CMK (cell line): ENCODE results near the gene GPR107.

Experiments used
- DNase-seq: peaks from one replicate; pipeline ENCODE4 v3.0.0-alpha.2; 2010; ENCODE audit warnings: low read depth

The GPR107 gene

GRCh38 chr9:130137081-130137640, 83.5 kb downstream of the GPR107 start:
- DNase-seq = no peak

GRCh38 chr9:130137641-130138081, 84.0 kb downstream of the GPR107 start:
- no peak for DNase-seq

- peak; percentile 49 for DNase-seq
Measured at GRCh38 chr9:130138171-130138653, 84.5 kb downstream of the GPR107 start.

GRCh38 chr9:130138791-130139190, 85.1 kb downstream of the GPR107 start:
- no peak for DNase-seq

GRCh38 chr9:130139251-130139650, 85.5 kb downstream of the GPR107 start:
- no peak for DNase-seq

GRCh38 chr9:130140706-130141105, 87.0 kb downstream of the GPR107 start:
- no peak for DNase-seq

GRCh38 chr9:130142056-130142455, 88.3 kb downstream of the GPR107 start:
- DNase-seq = no peak

- no peak for DNase-seq
Measured at GRCh38 chr9:130142641-130143040, 88.9 kb downstream of the GPR107 start.

GRCh38 chr9:130143279-130143893, 89.7 kb downstream of the GPR107 start:
- DNase-seq = no peak

- no peak for DNase-seq
Measured at GRCh38 chr9:130143958-130144366, 90.3 kb downstream of the GPR107 start.

- no peak for DNase-seq
Measured at GRCh38 chr9:130144703-130145102, 91.0 kb downstream of the GPR107 start.

GRCh38 chr9:130145658-130146057, 92.0 kb downstream of the GPR107 start:
- no peak for DNase-seq

DNA sequence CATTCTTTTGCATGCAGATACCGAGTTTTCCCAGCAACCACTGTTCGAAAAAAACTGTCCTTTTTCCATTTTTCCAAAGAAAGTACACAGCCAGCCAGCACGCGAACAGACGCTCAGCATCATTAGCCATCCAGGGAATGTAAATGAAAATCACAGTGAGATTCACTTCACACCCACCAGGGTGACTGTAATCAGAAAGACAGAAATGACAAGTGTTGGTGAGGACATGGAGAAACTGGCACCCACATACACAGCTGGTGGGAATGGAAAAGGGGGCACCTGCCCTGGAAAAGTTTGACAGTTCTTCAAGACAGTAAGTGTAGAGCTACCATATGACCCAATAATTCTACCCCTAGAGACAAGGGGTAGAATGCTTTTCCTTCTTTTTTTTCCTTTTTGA, 93.5 kb downstream of the GPR107 start:
- DNase-seq = no peak

- DNase-seq = no peak
Measured at GRCh38 chr9:130147910-130148309, 94.2 kb downstream of the GPR107 start.

- DNase-seq = no peak
Measured at GRCh38 chr9:130149031-130149430, 95.3 kb downstream of the GPR107 start.

- no peak for DNase-seq
Measured at GRCh38 chr9:130149654-130150286, 96.1 kb downstream of the GPR107 start.

- DNase-seq = no peak
Measured at GRCh38 chr9:130150779-130151382, 97.2 kb downstream of the GPR107 start.

DNA sequence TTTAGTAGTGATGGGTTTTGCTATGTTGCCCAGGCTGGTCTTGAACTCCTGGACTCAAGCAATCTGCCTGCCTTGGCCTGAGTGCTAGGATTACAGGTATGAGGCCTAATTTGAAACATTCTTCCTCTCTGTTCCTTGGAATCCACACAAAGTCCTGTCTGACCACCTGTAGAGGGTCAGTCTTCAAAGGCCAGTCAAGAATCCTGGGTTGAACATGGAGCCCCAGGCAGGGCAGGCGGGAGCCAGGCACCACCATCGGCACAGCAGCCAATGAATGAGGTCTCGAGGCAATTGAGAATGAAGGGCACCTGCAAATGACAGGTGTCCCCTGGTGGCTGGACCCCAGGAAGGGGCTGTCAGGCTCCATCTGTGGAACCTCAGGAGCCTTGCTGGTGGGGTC, 101.1 kb downstream of the GPR107 start:
- DNase-seq = no peak

GRCh38 chr9:130155647-130156046, 101.9 kb downstream of the GPR107 start:
- DNase-seq = no peak

DNA sequence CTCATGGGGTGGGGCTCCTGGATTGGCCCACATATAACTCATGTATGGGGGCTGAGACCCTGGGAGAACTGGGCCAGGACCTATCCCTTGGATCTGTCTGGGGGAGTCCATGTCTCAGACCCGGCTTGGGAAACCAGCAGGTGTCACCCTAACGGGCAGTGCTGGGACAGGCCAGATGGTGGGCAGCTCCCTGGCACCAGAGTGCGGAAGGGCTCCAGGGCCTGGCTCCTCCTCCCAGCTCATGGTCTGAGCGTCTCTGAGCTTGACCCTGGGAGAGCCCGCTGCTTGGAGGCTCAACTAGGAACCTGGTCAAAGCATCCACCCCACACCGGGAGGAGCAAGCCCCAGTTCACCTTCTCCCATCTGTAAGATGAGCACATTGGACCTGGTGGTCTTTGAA, 103.0 kb downstream of the GPR107 start:
- no peak for DNase-seq

DNA sequence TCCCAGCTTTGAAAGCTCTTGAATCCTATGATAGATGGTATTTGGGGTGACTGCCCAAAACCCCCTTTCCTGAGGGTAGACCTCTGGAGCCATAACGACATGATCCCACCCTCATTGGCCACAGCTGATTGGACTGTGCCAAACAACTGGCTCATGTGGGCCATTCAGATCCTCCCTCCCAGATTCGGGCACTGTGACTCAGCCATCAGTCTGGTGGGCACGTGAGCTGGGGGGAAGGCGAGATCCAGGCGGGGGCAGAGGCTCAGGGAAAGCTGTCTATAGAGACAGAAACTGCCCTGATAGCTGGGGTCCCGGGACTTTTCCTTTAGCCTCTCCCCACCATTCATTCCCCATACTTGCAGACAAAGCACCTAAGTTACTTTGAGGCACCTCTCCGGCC, 103.4 kb downstream of the GPR107 start:
- DNase-seq = no peak

DNA sequence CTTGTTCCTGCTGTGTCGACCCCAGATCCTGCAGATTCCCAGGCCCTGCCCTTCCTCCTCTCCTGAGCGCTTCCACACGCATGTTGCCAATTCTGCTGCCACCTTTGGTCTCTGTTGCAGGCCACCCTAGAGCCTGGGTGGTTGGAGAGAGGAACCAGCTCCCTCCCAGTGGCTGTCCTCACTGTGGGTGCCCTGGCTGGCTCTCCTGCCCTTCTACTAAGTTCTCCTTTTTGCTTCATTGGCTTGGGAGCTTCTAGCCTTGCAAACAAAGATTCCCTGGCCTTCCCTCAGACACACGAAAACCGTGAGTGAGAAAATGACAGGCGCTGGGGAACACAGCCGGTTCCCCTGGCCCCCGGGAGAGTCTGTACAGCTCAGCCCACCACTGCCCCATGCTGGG, 104.3 kb downstream of the GPR107 start:
- DNase-seq = no peak

GRCh38 chr9:130159057-130159456, 105.4 kb downstream of the GPR107 start:
- no peak for DNase-seq
